ENCODE data around the gene PLOD1. TPM values are rescaled to one million over a fixed set of nuclear protein-coding genes. Genes with fewer than 3 reads are reported as not detected.
"Not testable (repeated sequence)": the region's sequence is repeated elsewhere in the genome, so short reads cannot be mapped to it uniquely, and the experiment has no call there.

The PLOD1 gene
- total RNA-seq, 4 donors from 2014 or later = 64.4 to 107 (median 80.8) TPM

DNA sequence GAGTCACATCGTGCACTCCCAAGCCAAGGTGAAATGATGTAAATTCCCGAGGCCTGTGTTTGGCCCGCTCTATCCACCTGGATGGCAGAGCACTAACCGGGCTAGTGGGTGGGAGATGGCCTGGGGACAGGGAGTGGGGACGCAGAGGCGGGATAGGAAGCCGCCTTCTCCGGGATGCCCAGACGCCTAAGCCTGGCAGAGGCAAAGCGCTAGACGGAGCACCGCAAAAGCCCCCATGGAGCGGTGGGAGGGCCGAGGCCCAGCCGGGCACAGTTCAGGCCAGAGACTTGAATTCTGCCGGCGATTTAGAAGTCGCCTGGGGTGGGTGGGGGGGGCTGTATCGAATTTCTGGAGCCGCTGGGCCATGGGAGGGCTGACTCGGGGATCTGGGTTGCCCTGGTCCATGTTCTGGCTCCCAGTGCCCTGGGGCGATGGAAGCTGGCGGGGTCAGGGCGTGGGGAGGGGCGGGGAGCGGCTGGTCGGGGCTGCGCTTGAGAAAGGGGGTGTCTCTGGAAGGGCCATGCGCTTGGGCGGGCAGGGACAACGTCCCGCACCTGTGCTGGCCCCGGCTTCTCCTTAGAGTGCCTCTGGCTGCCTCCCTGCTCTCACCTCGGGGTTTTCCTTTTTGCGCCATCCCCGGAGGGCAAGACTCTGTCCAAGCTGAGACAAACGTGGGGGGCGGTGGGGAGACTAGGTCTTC is 36.3 kb upstream of the PLOD1 start:
- no peak overlapping the region for H3K27ac ChIP-seq
- no peak overlapping the region for H3K4me3 ChIP-seq (replicated peaks in 1 of 3)
- H3K9me3 ChIP-seq = no peaks in the 10 kb centered on the region
- no peaks in the 10 kb centered on the region for H3K36me3 ChIP-seq
- 22 to 25% methylated on average over 14 to 16 of the region's 38 CpGs for WGBS, 2 donors
- DNase-seq = no peak
- peaks cover 9% of the 10 kb centered on the region for H3K27me3 ChIP-seq
- no peaks in the 10 kb centered on the region for H3K4me1 ChIP-seq
- TF ChIP-seq, protein P1, sequence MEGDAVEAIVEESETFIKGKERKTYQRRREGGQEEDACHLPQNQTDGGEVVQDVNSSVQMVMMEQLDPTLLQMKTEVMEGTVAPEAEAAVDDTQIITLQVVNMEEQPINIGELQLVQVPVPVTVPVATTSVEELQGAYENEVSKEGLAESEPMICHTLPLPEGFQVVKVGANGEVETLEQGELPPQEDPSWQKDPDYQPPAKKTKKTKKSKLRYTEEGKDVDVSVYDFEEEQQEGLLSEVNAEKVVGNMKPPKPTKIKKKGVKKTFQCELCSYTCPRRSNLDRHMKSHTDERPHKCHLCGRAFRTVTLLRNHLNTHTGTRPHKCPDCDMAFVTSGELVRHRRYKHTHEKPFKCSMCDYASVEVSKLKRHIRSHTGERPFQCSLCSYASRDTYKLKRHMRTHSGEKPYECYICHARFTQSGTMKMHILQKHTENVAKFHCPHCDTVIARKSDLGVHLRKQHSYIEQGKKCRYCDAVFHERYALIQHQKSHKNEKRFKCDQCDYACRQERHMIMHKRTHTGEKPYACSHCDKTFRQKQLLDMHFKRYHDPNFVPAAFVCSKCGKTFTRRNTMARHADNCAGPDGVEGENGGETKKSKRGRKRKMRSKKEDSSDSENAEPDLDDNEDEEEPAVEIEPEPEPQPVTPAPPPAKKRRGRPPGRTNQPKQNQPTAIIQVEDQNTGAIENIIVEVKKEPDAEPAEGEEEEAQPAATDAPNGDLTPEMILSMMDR (IDR thresholded peaks at IDR 0.05) = no peak
- TF ChIP-seq POLR2A (IDR thresholded peaks at IDR 0.05) = no peak
- intact Hi-C loops (cut with DNase I) = no loop called here

DNA sequence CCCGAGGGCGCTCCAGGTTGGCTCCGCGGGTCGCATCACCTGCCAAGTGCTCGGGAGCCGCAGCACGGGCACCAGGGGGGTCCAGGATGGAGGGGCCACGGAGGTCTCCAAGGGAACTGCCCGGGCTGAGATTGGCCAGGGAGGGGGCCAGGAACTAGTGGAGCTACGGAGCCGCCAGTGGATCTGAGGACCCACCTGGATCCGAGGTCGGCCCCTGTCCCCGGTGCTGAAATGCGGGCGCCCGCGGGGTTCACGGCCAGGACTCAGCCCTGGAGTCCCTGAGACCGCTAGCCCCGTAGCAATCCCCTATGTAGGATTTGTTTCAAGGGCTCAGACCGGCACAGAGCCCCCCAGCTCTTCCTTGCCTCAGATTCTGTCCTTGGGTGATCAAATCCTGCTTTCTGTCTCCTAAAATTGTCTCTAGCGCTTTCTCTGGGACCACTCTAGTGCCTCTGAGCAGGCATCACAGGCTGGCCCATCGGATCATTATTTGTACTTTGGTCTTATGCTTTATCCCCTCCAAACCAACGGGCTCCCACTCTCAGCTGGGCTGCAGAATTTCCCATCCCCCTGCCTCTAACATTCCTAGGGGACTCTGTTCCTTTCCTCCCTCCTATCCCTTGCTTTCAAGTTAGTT is 35.6 kb upstream of the PLOD1 start:
- peaks cover 9% of the 10 kb centered on the region for H3K27me3 ChIP-seq
- DNase-seq = peak in 1 of 2 donors; percentile 37
- no peak for TF ChIP-seq POLR2A (IDR thresholded peaks at IDR 0.05)
- TF ChIP-seq, protein P1 (IDR thresholded peaks at IDR 0.05) = no peak

DNA sequence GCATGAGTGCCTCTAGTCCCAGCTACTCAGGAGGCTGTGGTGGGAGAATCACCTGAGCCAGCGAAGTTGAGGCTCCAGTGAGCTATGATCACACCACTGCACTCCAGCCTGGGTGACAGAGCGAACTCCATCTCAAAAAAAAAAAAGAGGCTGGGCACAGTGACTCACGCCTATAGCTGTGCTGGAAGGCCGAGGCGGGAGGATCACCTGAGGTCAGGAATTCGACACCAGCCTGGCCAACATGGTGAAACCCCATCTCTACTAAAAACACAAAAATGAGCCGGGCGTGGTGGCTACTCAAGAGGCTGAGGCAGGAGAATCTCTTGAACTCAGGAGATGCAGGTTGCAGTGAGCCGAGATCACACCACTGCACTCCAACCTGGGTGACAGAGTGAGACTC is 33.1 kb upstream of the PLOD1 start:
- not testable (repeated sequence) for H3K4me1 ChIP-seq

More for the DNA sequence above, 35.6 kb upstream of the PLOD1 start:
- no peaks in the 10 kb centered on the region for H3K4me1 ChIP-seq
- H3K36me3 ChIP-seq = no peaks in the 10 kb centered on the region
- no peak overlapping the region for H3K4me3 ChIP-seq (replicated peaks in 1 of 3)
- no peaks in the 10 kb centered on the region for H3K9me3 ChIP-seq
- WGBS, 2 donors = 13 to 19% methylated on average over 24 of the region's 26 CpGs
- intact Hi-C loops (cut with DNase I) = no loop called here
- H3K27ac ChIP-seq = no peak overlapping the region

DNA sequence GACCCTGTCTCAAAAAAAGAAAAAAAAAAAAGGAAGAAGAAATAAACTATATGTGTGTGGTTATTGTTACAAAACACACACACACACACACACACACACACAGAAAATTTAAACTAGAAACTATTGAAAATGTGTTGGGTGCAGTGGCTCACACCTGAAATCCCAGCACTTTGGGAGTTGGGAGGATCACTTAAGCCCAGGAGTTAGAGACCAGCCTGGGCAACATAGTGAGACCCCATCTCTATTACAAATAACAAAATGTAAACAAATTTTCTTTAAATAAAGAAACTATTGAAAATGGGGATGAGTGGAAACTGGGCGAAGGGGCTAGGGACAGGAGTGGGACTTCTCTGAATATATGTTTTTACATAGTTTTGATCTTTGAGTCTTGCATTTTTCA is 31.3 kb upstream of the PLOD1 start:
- no peak for DNase-seq
- 98 to 100% methylated on average over 1 of the region's 1 CpG for WGBS, 2 donors
- no peaks in the 10 kb centered on the region for H3K9me3 ChIP-seq

More for the DNA sequence above, 33.1 kb upstream of the PLOD1 start:
- intact Hi-C loops (cut with DNase I); H3K27ac ChIP-seq; H3K36me3 ChIP-seq; H3K4me3 ChIP-seq (replicated peaks in 1 of 3); H3K27me3 ChIP-seq; DNase-seq; H3K9me3 ChIP-seq: not testable (repeated sequence)
- 33 to 41% methylated on average over 9 of the region's 9 CpGs for WGBS, 2 donors

DNA sequence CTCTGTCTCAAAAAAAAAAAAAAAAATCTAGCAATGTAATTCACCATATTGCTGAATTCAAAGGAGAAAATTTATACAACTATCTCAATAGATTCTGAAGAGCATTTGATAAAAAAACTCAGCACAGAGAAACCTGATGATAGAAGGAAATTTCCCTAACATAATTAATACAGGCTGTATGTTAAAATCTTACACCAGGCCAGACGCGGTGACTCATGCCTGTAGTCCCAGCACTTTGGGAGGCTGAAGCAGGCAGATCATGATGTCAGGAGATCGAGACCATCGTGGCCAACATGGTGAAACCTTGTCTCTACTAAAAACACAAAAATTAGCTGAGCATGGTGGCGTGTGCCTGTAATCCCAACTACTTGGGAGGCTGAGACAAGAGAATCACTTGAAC is 30.4 kb upstream of the PLOD1 start:
- H3K27ac ChIP-seq; intact Hi-C loops (cut with DNase I): not testable (repeated sequence)
- 91% methylated on average over 5 of the region's 5 CpGs for WGBS, 2 donors

More for the DNA sequence above, 31.3 kb upstream of the PLOD1 start:
- Histone ChIP-seq H3K36me3 (no peaks in the 10 kb centered on the region), H3K4me1 (no peaks in the 10 kb centered on the region), H3K27ac (no peak overlapping the region), H3K27me3 (peaks cover 7% of the 10 kb centered on the region), H3K4me3 (replicated peaks in 1 of 3) (no peak overlapping the region)
- intact Hi-C loops (cut with DNase I) = no loop called here
- no peak for TF ChIP-seq POLR2A (IDR thresholded peaks at IDR 0.05)
- TF ChIP-seq, protein P1 (IDR thresholded peaks at IDR 0.05) = no peak

DNA sequence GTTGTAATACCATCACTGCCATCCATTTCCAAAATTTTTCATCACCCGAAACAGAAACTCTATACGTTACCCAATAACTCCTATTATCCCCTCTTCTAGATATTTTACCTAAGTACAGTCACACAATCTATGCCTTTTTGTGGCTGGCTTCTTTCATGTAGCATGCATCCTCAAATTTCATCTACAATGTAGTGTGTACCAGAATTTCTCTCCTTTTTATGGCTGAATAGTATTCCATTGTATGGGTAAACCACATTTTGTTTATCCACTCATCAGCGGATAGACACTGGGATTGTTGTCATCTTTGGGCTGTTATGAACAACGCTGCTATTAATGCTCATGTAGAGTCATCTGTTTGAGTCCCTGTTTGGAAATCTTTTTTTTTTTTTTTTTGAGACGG is 29.5 kb upstream of the PLOD1 start:
- WGBS, 2 donors = 92 to 93% methylated on average over 5 of the region's 5 CpGs
- Histone ChIP-seq H3K36me3 (no peaks in the 10 kb centered on the region), H3K27ac (no peak overlapping the region), H3K4me1 (no peaks in the 10 kb centered on the region), H3K27me3 (no peaks in the 10 kb centered on the region), H3K9me3 (no peaks in the 10 kb centered on the region), H3K4me3 (replicated peaks in 1 of 3) (no peak overlapping the region)
- TF ChIP-seq, protein P1 (IDR thresholded peaks at IDR 0.05) = no peak
- no peak for TF ChIP-seq POLR2A (IDR thresholded peaks at IDR 0.05)
- DNase-seq = no peak
- intact Hi-C loops (cut with DNase I) = no loop called here

More for the DNA sequence above, 30.4 kb upstream of the PLOD1 start:
- H3K4me1 ChIP-seq; DNase-seq; H3K27me3 ChIP-seq; H3K9me3 ChIP-seq; H3K36me3 ChIP-seq; H3K4me3 ChIP-seq (replicated peaks in 1 of 3): not testable (repeated sequence)

All from thyroid gland (tissue), 4 donors.